Tibial artery (tissue), 4 donors: ENCODE measurements around the gene TDG.
"Not testable (repeated sequence)": the region's sequence is repeated elsewhere in the genome, so short reads cannot be mapped to it uniquely, and the experiment has no call there.

Experiments
- DNase-seq, 2 donors: peaks; one replicate each; pipeline ENCODE4 v3.0.0-alpha.2; 2019
- H3K27ac ChIP-seq, 2 donors: fragments of 200-600 bp; sonication (generic) in 1 of 2; 1 replicate in 1 of 2; 2 replicates in 1 of 2; pipeline ENCODE4 v1.5.1; 2018 to 2019; ENCODE audit warnings: mild to moderate bottlenecking in 1 of 2
- H3K27me3 ChIP-seq, 2 donors: fragments of 200-600 bp; sonication (generic) in 1 of 2; one replicate each; pipeline versions ENCODE4 v1.5.1 to v1.6.0; 2016 to 2019
- H3K36me3 ChIP-seq, 3 donors: fragments of 200-600 bp; sonication (generic) in 2 of 3; one replicate each; pipeline ENCODE4 v1.5.1; 2016 to 2019; ENCODE audit warnings: mild to moderate bottlenecking in 2 of 3
- H3K4me1 ChIP-seq, 4 donors: fragments of 200-600 bp; sonication (generic) in 2 of 4; 1 replicate in 3 of 4; 2 replicates in 1 of 4; pipeline ENCODE4 v1.5.1; 2016 to 2019
- H3K4me3 ChIP-seq, 2 donors: fragments of 200-600 bp; sonication (generic) in 1 of 2; 1 replicate in 1 of 2; 2 replicates in 1 of 2; pipeline ENCODE4 v1.5.1; 2018 to 2019; ENCODE audit warnings: mild to moderate bottlenecking in 2 of 2
- H3K9me3 ChIP-seq, 3 donors: fragments of 200-600 bp; sonication (generic) in 1 of 3; one replicate each; pipeline ENCODE4 v1.5.1; 2016 to 2019
- CTCF ChIP-seq, 2 experiments: fragments of 200-600 bp in 1 of 2; fragments of 450-650 bp in 1 of 2; IDR thresholded peaks; one replicate each; pipeline ENCODE4 v1.5.1; 2017 to 2019; ENCODE audit warnings: antibody characterized with exemption in 2 of 2, mild to moderate bottlenecking in 1 of 2, moderate library complexity in 1 of 2
- intact Hi-C: fragments of 100-400 bp; cut with DNase I; formaldehyde crosslinking; loops from one replicate; pipeline ENCODE4 v1.15.0; 2023; ENCODE audit warnings: low total_unique reads

The TDG gene

GRCh38 chr12:104022786-104023185 lies 57.1 kb downstream of the TDG start:
- intact Hi-C loops, result no loop called here
- no peak for DNase-seq
- Histone ChIP-seq H3K9me3 (no peaks in the 10 kb centered on the region), H3K27ac (no peak overlapping the region), H3K36me3 (no peaks in the 10 kb centered on the region), H3K4me1 (peaks cover 0 to 6% (median 0%) of the 10 kb centered on the region in 4 donors), H3K27me3 (no peaks in the 10 kb centered on the region), H3K4me3 (no peak overlapping the region)
- no peak for TF ChIP-seq CTCF (IDR thresholded peaks at IDR 0.05)

GRCh38 chr12:104023710-104024109 lies 58.0 kb downstream of the TDG start:
- Histone ChIP-seq H3K4me1 (peaks cover 0 to 6% (median 0%) of the 10 kb centered on the region in 4 donors), H3K4me3 (no peak overlapping the region), H3K36me3 (no peaks in the 10 kb centered on the region), H3K27ac (no peak overlapping the region), H3K27me3 (no peaks in the 10 kb centered on the region), H3K9me3 (no peaks in the 10 kb centered on the region)
- intact Hi-C loops, result no loop called here
- TF ChIP-seq CTCF (IDR thresholded peaks at IDR 0.05), result no peak
- no peak for DNase-seq

- H3K4me1 ChIP-seq, result peaks cover 0 to 6% (median 0%) of the 10 kb centered on the region in 4 donors
- no peaks in the 10 kb centered on the region for H3K9me3 ChIP-seq
- no peak for TF ChIP-seq CTCF (IDR thresholded peaks at IDR 0.05)
- no peak for DNase-seq
- intact Hi-C loops, result no loop called here
- H3K4me3 ChIP-seq, result no peak overlapping the region
- H3K27ac ChIP-seq, result no peak overlapping the region
- H3K27me3 ChIP-seq, result no peaks in the 10 kb centered on the region
- no peaks in the 10 kb centered on the region for H3K36me3 ChIP-seq
These were observed 58.7 kb downstream of the TDG start for GRCh38 chr12:104024348-104024747.

GRCh38 chr12:104025771-104026170 lies 60.1 kb downstream of the TDG start:
- Histone ChIP-seq H3K4me3 (no peak overlapping the region), H3K27me3 (no peaks in the 10 kb centered on the region), H3K36me3 (no peaks in the 10 kb centered on the region), H3K4me1 (peaks cover 0 to 6% (median 0%) of the 10 kb centered on the region in 4 donors), H3K27ac (no peak overlapping the region), H3K9me3 (no peaks in the 10 kb centered on the region)
- intact Hi-C loops, result no loop called here
- no peak for TF ChIP-seq CTCF (IDR thresholded peaks at IDR 0.05)
- DNase-seq, result no peak

GRCh38 chr12:104026841-104027599 lies 61.3 kb downstream of the TDG start:
- Histone ChIP-seq H3K27ac (no peak overlapping the region), H3K36me3 (no peaks in the 10 kb centered on the region), H3K9me3 (no peaks in the 10 kb centered on the region)

GRCh38 chr12:104030596-104030995 lies 64.9 kb downstream of the TDG start:
- intact Hi-C loops, H3K36me3 ChIP-seq, DNase-seq, H3K9me3 ChIP-seq, H3K4me3 ChIP-seq, H3K27me3 ChIP-seq, H3K27ac ChIP-seq, H3K4me1 ChIP-seq: not testable (repeated sequence)

More at GRCh38 chr12:104026841-104027599, 61.3 kb downstream of the TDG start:
- Histone ChIP-seq H3K27me3 (no peaks in the 10 kb centered on the region), H3K4me1 (peaks cover 0 to 6% (median 0%) of the 10 kb centered on the region in 4 donors), H3K4me3 (no peak overlapping the region)
- intact Hi-C loops, result no loop called here
- no peak for DNase-seq
- TF ChIP-seq CTCF (IDR thresholded peaks at IDR 0.05), result no peak

- H3K27me3 ChIP-seq, H3K4me1 ChIP-seq, H3K4me3 ChIP-seq, H3K9me3 ChIP-seq, intact Hi-C loops, DNase-seq, H3K36me3 ChIP-seq, H3K27ac ChIP-seq: not testable (repeated sequence)
These were observed 70.5 kb downstream of the TDG start for GRCh38 chr12:104036143-104036542.
